ENCODE results near the gene NEK6. TPM values are rescaled to one million over a fixed set of nuclear protein-coding genes. Genes with fewer than 3 reads are reported as not detected.

NEK6 gene
- total RNA-seq, 1 experiment from 2014 or later, result 33.3 TPM

GRCh38 chr9:124279531-124280175 lies 21.9 kb downstream of the NEK6 start:
- DNase-seq (ENCODE audit: low spot score), result no peak

- DNase-seq (ENCODE audit: low spot score), result peak; percentile 81
Measured at GRCh38 chr9:124280176-124280691, 22.5 kb downstream of the NEK6 start.

- DNase-seq (ENCODE audit: low spot score), result peak; percentile 82
Measured at GRCh38 chr9:124281931-124282371, 24.2 kb downstream of the NEK6 start.

GRCh38 chr9:124282442-124283227 lies 24.9 kb downstream of the NEK6 start:
- peak; percentile 82 for DNase-seq (ENCODE audit: low spot score)

GRCh38 chr9:124283228-124283814 lies 25.6 kb downstream of the NEK6 start:
- DNase-seq (ENCODE audit: low spot score), result no peak

- no peak for DNase-seq (ENCODE audit: low spot score)
Measured at GRCh38 chr9:124284237-124284831, 26.6 kb downstream of the NEK6 start.

- DNase-seq (ENCODE audit: low spot score), result no peak
Measured at GRCh38 chr9:124284940-124285441, 27.2 kb downstream of the NEK6 start.

- DNase-seq (ENCODE audit: low spot score), result no peak
Measured at GRCh38 chr9:124285490-124285889, 27.7 kb downstream of the NEK6 start.

GRCh38 chr9:124285903-124286291 lies 28.1 kb downstream of the NEK6 start:
- peak; percentile 97 for DNase-seq (ENCODE audit: low spot score)

GRCh38 chr9:124286292-124286931 lies 28.7 kb downstream of the NEK6 start:
- DNase-seq (ENCODE audit: low spot score), result peak; percentile 95

GRCh38 chr9:124290053-124290591 lies 32.4 kb downstream of the NEK6 start:
- no peak for DNase-seq (ENCODE audit: low spot score)

- no peak for DNase-seq (ENCODE audit: low spot score)
Measured at GRCh38 chr9:124290743-124291554, 33.2 kb downstream of the NEK6 start.

- peak; percentile 72 for DNase-seq (ENCODE audit: low spot score)
Measured at GRCh38 chr9:124291801-124292396, 34.1 kb downstream of the NEK6 start.

GRCh38 chr9:124292696-124293593 lies 35.2 kb downstream of the NEK6 start:
- no peak for DNase-seq (ENCODE audit: low spot score)

- no peak for DNase-seq (ENCODE audit: low spot score)
Measured at GRCh38 chr9:124293718-124294506, 36.2 kb downstream of the NEK6 start.

- DNase-seq (ENCODE audit: low spot score), result no peak
Measured at GRCh38 chr9:124295159-124295794, 37.5 kb downstream of the NEK6 start.

- no peak for DNase-seq (ENCODE audit: low spot score)
Measured at GRCh38 chr9:124296094-124296493, 38.3 kb downstream of the NEK6 start.

All from A172 (cell line).